SK-N-DZ (cell line): ENCODE results near the gene ASXL2.
"Not testable (repeated sequence)": the region's sequence is repeated elsewhere in the genome, so short reads cannot be mapped to it uniquely, and the experiment has no call there.

Experiments
- DNase-seq: peaks from one replicate; pipeline ENCODE4 v3.0.0-alpha.2; 2015; ENCODE audit warnings: low spot score

ASXL2 gene

DNA sequence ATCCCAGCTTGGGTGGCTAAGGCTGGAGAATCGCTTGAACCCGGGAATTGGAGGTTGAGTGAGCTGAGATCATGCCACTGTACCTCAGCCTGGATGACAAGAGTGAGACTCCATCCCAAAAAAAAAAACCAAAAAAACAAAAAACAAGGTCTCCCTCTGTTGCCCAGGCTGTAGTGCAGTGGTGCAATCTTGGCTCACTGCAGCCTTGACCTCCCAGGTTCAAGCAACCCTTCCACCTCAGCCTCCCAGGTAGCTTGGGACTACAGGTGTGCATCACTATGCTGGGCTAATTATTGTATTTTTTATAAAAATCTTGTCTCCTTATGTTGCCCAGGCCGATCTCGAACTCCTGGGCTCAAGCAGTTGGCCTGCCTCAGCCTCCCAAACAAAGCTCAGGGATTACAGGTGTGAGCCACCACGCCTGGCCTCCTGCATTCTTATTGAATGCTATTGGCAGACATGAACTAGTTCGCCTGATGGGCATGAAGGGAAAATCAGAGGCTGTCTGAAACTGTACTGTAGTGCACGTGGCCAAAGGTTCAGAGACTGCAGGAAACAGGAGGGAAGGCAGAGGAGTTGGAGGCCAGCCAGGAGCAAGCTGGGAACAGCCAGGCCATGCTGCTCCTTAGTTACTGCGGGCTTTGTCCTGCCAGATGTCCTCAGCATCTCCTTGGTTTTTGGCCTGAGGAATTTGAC is 16.0 kb upstream of the ASXL2 start:
- DNase-seq: no peak

DNA sequence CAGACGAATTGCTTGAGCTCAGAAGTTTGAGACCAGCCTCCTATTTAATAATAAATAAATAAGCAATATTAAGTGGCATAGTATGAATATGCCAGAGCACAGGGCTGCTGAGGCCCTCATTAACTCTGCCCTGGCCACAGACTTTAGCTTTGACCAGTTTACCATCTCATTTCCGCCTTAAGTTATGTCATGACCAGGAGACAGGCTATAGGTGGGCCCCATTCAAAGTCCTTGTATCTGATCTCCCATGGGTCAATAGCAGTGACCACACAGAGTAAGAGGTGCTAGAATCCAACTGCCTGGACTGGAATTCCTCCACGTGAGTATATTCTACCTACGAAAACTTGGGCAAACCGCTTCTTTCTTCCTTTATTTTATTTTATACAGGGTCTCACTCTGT is 13.4 kb upstream of the ASXL2 start:
- DNase-seq: no peak

- no peak for DNase-seq
Measured at GRCh38 chr2:25887624-25888242, 9.4 kb upstream of the ASXL2 start.

DNA sequence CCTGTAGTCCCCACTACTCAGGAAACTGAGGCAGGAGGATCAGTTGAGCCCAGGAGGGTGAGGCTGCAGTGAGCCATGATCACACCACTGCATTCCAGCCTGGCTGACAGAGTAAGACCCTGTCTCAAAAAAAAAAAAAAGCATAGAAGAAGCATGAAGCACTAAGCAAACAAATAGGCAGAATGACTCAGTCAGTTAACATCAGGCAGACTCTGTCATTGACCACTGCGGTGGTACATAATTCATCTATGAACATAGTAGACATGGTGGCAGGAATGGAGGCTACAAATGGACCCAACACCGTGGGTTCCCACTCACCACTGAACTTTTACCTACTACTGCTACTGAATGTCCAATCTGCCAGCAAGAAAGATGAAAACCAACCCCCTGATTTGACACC is 7.6 kb upstream of the ASXL2 start:
- no peak for DNase-seq

GRCh38 chr2:25881764-25882163 is 3.5 kb upstream of the ASXL2 start:
- no peak for DNase-seq

DNA sequence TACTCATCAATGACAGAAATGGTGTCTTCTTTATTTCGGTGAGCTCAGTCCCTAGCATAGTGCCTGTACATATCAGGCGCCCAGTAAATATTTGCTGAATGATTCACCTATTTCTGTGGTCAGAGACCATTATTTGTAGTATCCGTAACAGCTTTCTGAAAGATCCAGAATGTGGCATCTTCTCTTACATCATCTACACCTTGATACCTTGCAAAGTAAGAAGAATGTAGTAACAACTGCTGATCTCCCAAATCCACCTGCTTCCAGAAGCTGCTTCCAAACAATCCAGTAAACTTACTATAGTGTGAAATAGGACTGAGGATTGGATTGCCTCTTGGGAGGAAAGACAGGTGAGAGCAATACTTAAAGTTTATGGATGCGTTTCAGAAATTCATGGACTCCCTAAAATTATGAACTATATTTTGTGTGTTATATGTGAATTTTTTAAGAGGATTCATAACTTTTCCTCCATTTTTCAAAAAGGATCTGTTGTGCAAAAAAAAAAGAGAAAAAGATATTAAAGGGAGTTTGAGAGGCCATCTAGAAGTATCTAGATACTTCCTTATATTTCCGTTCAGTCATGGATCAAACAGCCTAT is 945 bp upstream of the ASXL2 start:
- DNase-seq: no peak

- DNase-seq: peak; percentile 52
Measured at GRCh38 chr2:25877431-25878360, 591 bp downstream of the ASXL2 start.

DNA sequence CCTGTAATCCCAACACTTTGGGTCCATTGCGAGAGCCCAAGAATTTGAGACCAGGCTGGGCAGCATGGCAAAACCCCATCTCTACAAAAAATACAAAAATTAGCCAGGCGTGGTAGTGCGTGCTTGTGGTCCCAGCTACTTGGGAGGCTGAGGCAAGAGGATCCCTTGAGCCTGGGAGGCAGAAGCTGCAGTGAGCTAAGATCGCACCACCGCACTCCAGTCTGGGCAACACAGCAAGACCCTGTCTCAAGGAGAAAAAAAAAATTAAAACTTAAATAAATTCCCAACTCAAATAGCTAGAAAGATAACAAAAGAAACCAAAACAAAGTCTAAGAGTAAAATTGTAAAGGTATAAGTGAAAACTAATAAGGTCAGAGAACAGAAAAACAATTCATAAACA is 6.2 kb downstream of the ASXL2 start:
- no peak for DNase-seq

DNA sequence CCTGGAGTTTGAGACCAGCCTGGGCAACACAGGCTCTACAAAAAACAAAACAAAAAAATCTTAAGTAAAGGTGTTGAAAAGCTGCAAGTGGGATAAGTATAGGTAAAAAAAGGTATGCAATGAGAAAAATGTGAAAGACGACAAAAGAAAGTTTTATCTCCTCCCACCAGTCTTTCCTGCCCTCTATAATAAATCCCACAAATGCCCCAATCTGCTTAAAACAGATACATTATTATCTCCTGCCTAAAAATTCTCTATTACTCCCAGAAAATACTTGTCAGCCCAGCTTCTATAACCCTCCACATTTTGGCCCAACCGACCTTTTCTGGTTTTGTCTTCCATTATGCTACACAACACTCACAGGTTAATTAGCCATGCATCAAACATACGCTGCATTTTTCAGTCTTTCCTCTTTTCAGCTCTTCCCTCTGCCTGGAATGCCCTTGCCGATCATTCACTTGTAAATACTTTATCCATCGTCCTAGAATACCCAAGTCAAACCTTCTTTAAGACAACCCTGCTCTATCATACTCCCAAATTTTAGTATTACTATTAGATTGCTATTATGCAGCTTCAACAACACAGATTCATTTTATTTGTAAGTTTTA is 10.8 kb downstream of the ASXL2 start:
- DNase-seq: no peak

GRCh38 chr2:25856377-25856776 is 21.9 kb downstream of the ASXL2 start:
- DNase-seq: no peak

- DNase-seq: no peak
Measured at GRCh38 chr2:25855065-25855464, 23.2 kb downstream of the ASXL2 start.

- no peak for DNase-seq
Measured at GRCh38 chr2:25854613-25855012, 23.7 kb downstream of the ASXL2 start.

GRCh38 chr2:25853038-25853638 is 25.1 kb downstream of the ASXL2 start:
- no peak for DNase-seq

DNA sequence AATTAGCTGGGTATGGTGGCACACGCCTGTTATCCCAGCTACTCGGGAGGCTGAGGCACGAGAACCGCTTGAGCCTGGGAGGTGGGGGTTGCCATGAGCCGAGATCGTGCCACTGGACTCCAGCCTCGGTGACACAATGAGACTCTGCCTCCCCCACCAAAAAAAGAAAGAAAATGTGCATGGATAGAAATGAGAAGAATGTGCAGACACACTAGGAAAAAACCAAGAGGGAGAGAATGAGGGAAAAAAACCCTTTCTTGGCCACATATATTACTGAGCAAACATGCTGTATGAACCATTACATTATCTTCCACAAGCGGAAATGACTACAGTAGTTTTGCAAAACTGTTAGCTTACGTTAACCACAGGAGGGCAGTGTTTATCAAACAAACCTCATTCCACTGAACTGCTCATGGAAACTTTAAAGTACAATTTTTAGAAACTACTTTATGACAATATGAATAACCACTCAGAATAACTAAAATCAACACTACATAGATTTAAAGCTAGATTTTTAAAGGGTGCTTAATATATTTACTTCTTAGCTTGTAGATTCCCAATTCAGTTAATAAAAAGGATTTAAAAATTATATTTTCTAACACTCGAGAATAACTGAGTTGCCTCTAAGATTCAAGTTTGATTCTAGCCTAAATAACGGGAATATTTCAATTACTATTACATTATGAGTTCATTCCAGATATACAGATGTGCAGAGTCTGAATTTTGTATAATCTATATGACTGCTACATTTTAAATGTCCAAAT is 26.4 kb downstream of the ASXL2 start:
- DNase-seq: peak; percentile 18

- DNase-seq: not testable (repeated sequence)
Measured at GRCh38 chr2:25850400-25850799, 27.9 kb downstream of the ASXL2 start.

GRCh38 chr2:25849350-25849749 is 28.9 kb downstream of the ASXL2 start:
- not testable (repeated sequence) for DNase-seq

DNA sequence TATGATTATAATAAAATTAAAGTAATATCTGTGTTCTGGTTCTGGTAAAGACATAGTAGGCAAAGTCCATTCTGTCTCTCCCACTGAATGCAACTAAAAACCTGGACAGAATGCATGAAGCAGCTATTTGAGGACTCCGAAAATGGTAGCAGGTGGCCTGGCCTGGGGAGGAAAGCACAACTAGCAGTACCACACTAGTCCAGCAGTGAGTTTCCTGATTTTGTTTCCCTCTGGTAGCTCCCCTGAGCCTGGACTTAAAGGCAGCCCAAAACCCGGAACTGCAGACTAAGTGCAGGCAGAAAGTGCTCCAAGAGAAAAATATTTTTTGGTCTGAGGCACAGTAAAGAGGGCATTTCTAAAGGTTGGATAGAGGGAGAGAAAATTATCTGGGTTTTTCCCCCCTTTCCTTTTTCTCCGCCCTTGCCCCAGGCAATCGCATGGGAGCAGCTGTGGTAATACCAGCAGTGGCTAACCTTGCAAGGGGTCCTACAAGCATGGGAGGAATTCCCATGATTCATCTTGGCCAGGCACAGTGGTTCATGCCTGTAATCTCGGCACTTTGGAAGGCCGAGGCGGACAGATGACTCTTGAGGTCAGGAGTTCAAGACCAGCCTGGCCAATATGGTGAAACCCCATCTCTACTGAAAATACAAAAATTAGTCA is 32.3 kb downstream of the ASXL2 start:
- DNase-seq: no peak

DNA sequence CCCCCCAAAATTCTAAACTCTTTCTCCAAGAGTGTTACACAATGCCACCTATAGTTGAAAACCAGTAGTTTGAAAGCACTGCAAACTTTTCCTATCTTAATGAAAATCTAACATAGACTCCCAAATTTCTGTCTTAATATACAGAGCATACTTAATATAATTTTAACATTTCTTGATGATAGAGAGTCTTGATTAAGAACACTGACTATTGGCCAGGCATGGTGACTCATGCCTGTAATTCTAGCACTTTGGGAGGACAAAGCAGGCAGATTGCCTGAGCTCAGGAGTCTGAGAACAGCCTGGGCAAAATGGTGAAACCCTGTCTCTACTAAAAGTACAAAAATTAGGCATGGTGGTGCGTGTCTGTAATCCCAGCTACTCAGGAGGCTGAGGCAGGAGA is 34.2 kb downstream of the ASXL2 start:
- no peak for DNase-seq

DNA sequence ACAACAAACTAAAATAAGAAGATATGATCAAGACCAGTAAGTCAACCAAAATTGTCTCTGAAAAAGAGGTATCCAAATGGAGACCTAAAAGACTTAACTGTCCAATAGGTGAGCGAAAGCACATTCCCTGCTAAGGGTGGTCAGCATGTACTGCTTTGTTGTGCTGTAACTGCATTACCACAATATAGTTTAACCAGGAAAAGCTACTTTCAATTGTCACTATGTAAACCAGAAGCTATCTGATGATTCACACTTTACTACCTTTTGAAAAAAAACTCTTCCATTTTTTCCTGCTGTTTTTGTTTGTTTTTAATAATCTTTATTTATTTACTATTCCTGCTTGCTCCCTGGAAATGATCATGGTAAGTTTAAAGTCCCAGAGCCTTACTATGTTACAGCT is 36.1 kb downstream of the ASXL2 start:
- no peak for DNase-seq
